ENCODE measurements around the gene ADAMTSL3.

The ADAMTSL3 gene

GRCh38 chr15:83764201-83764838 lies 110.4 kb downstream of the ADAMTSL3 start:
- DNase-seq, result no peak

DNA sequence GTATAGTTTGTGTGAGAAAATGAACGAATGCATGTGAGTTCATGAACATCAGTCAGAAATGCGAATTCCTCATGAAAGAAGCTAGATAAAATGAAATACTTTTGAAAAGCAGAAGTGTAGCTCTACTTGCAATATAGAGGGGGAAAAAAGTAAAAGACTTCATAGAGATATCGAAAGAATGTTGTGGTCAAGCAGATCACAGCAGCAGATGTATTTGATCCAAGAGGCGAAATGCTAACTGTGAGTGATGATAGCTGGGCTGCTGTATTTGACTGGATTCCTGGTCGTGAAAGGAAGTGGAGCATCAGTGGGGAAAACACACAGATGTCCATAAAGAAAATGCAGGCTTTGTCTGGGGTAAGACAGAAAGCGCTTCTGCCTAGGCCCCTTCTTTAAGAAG lies 112.4 kb downstream of the ADAMTSL3 start:
- DNase-seq, result no peak

DNA sequence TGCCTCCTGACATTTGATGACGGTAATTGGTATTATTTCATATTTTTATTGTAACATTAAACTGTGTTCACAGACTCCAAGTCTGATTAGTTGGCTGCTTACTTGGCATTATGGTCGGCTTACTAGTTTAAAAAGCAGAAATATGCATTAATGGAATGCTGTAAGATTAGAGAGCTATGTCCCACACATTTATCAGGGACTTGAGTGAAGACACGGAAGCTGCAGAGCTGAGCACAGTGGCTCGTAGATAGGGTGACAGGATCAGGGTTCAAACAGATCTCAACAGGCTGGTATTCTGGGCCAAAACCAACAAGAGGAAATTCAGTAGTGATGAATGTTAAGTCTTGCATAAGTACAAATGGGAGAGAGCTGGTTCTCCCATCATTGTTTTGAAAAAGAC lies 113.8 kb downstream of the ADAMTSL3 start:
- DNase-seq, result no peak

- no peak for DNase-seq
Measured at GRCh38 chr15:83769411-83769999, 115.6 kb downstream of the ADAMTSL3 start.

DNA sequence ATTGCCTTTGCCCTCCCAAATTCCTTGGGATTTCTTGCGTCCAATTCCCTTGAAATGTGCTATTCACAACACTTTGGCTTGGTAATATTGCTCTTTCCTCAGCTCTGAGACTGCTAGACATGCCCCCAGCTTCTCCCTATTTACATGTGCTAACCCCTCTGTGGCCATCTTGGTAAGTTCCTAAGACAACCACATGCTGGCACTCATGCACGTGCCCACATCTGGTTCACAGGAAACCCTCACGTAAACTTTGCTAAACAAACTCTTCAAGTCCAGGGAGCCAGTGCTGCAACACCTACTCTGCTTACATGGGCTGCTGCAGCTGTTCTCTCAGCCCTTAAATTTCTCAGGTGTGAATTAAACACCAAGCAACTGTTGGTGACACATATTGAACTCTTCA lies 121.8 kb downstream of the ADAMTSL3 start:
- DNase-seq, result no peak

- no peak for DNase-seq
Measured at GRCh38 chr15:83776986-83777385, 123.1 kb downstream of the ADAMTSL3 start.

GRCh38 chr15:83783227-83783626 lies 129.3 kb downstream of the ADAMTSL3 start:
- DNase-seq, result no peak

DNA sequence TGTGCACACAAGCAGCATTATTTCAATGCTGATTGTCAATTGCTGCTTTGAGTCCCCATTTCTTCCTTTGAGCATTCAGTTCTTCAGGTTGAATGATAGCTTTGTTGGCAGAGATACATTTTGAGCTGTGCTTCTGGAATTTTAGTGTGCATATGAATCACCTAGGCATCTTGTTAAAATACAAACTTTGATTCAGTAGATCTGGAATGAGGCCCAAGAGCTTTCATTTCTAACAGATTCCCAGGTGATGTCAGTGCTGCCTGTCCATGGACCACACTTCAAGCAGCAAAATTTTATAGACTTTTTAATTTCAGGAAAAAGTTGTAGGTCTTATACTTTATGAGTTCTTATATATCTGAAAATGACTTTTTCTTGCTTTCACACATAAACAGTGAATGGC lies 131.1 kb downstream of the ADAMTSL3 start:
- DNase-seq, result no peak

DNA sequence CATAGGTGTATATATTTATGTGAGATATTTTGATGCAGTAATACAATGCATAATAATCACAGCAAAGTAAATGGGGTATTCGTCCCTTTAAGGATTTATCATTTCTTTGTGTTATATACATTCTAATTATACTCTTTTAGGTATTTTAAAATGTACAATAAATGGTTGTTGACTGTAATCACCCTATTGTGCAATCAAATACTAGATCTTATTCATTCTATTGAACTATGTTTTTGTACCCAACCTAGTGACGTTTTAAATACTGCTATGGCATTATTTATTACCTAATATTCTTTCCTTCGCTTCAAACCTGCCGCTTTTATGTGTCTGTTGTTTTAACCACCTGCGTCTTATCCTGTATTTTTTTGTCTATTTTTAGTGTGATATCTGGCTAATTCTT lies 132.4 kb downstream of the ADAMTSL3 start:
- DNase-seq, result no peak

DNA sequence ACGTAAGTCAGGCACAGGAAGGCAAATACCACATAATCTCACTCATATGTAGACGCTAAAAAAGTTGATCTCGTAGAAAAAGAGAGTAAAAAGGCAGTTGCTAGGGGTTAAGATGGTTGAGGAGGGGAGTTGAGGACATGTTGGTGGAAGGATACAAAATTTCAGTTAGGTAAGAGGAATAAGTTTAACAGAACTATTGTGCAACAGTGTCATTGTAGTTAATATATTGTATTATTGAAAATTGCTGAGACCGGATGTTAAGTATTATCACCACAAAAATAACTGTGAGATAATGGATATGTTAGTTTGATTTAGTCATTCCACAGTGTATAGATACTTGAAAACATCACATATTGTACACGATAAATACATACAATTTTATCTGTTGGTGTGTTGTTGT lies 139.1 kb downstream of the ADAMTSL3 start:
- DNase-seq, result no peak

DNA sequence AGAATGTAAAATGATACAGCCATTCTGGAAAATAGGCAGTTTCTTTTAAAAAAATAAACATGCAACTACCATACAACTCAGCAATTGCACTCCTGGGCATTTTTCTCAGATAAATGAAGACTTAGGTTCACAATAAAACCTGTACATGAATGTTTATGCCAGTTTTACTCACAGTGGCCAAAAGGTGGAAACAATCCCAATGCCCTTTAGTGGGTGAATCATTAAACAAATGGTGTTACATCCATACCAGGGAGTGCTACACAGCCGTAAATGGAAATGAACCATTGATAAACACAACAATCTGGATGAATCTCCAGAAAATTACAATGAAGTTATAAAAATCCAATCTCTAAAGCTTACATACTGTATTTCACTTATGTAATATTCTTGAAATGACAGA lies 140.3 kb downstream of the ADAMTSL3 start:
- DNase-seq, result no peak

DNA sequence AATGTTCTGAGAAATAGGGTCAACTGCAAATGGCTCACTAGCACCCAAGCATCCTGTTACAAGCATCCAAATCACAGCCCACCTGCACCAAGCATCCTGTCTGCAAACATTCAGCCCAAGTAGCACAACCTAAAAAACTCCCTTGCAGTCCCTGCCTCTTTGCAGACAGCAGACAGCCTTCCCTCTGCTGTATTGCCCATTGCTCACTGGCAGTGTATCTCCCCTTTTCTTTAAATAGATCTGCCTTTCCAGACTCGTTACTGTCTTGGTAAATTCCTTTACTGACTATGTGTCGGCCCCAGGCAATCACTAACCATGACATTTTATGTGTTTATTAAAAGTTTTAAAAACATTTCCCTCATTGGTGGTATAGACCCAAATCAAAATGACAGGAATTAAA lies 155.4 kb downstream of the ADAMTSL3 start:
- DNase-seq, result no peak

DNA sequence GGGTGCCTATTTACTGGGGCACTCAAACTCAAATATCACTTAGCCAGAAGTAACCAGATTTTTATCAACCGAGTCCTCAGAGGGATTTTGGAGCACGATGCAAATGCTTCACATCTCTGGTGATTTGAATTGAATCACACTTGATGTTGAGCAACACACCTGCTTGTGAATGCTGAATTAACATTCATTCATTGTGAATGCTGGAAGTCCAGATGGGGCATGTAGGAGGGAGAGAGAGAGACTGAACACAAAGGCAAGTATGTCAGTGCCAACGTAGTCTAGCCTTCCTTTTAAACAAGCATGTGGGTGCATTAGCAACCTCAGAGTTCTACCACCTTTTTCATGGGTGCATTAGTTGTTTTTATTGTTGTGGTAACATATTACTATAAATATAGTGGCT lies 156.2 kb downstream of the ADAMTSL3 start:
- no peak for DNase-seq

DNA sequence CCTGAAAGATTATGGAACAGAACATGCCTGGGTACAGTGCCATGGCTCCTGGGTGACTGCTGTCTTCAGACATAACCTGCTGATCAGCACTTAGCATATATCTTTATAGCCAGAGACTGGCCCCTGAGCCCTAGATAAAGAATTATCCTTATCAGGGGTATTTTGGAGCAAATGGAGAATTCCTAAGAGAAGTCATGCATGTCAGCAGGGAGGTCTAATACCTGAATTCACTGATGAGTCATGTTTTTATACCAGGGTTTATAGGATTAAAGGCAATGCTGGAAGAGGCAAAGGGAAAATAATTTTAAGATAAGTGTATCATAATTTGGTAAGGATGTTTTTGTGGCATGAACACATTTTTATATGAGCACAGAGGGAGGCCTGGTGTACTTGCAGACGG lies 159.8 kb downstream of the ADAMTSL3 start:
- DNase-seq, result no peak

DNA sequence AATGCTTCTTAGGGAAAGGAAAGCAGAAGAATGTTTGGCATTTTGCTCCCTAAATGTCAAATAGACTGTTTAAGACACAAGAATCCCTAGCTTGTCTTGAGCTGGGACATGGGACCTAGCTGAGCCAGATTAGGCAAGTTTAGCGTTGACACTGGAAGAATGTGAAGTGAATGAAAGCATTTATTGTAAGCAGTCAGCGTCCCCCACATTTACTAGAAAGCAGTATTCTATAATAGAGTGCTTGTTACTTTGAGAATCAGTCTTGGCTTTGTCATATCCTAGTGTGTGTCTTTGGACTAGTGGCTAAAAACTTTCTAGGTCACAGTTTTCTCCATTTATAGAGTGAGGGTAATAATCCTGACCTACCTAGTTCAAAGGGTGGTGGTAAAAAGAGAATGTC lies 161.6 kb downstream of the ADAMTSL3 start:
- no peak for DNase-seq

DNA sequence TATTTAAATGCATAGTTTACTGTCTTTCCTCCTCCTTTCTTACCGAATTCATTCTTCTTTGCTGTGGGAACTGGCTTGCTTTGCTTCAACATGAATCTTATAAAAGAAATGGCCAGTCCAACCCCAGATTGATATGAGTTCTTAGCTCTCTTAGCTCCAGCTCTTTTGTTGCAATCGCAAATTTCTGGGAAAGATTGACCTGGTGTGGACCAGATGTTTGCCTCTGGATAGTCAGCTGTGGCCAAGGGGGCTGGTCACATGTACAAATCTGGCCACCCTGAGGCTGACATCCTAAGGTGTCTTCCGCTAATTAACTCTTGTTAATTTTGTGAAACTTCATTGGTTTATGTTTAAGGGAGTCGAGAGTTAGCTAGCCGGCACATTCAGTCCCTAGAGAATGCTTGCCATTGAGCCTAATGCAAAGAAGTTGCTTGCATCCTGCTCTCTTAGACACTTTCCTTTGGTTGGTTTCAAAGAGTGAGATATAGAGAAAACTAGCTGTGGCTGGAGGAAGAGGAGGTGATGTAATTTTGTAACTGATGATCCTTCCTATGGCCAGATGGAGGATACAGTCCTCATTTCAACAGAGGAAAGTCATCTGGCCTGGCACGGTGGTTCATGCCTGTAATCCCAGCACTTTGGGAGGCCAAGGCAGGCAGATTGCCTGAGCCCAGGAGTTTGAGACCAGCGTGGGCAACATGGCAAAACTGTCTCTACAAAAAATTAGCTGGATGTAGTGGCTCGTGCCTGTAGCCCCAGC lies 162.4 kb downstream of the ADAMTSL3 start:
- no peak for DNase-seq

DNA sequence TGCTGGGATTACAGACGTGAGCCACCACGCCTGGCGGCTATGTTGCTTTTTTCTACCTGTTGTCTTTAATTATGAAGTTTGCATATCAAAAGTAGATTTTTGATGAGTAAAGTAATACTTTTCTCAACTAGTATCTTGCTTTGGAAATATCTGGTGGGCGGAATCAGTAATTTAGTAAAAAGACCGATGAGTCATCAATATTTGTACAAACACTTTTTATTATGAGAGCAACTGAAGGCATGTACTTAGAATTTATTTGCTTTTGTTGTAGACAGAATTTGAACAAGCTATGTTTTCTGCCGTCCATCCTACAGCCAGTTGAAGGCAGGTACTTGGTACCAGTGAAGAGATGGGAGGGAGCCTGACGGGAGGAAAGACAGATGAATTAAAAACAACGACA lies 164.7 kb downstream of the ADAMTSL3 start:
- DNase-seq, result no peak

DNA sequence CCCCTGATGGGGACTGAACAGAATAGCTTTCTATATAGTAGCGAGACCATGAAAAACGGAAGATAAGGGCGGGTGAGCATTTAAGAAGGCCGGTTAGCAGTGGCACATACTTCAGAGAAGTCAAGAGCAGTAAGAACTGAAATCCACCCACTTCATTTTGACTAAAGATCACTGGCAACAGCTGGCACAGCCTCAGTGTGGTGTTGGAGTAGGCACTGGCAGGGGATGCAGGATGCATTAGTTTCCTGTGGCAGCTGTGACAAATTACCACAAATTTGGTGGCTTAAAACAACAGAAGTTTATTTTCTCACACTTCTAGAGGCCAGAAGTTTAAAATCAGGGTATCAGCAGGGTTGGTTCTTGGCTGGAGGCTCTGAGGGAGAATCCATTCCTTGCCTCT lies 176.5 kb downstream of the ADAMTSL3 start:
- DNase-seq, result no peak

GRCh38 chr15:83833569-83833968 lies 179.6 kb downstream of the ADAMTSL3 start:
- DNase-seq, result no peak

DNA sequence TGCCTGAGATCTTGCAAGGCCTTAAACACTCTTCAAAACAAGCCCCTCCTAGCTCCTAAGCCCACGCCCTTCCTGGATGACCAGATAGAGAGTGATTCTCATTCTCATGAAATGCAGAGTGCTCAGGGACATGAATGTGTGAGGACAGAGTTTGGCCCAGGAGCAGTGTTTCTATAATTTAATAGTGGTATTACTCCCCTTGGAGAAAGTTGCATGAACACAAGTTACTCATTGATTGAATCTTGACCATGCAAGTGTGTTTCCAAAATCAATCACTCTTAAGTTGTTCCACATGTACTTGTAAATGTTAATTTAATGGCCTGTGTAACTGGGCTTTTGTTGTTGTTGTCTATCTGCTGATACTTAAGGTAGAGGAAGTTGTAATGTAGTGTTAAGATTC lies 181.6 kb downstream of the ADAMTSL3 start:
- no peak for DNase-seq

- DNase-seq, result no peak
Measured at GRCh38 chr15:83837945-83838571, 184.1 kb downstream of the ADAMTSL3 start.

GRCh38 chr15:83838763-83839162 lies 184.8 kb downstream of the ADAMTSL3 start:
- no peak for DNase-seq

- DNase-seq, result no peak
Measured at GRCh38 chr15:83842281-83842680, 188.4 kb downstream of the ADAMTSL3 start.

- no peak for DNase-seq
Measured at GRCh38 chr15:83843471-83843871, 189.5 kb downstream of the ADAMTSL3 start.
